ENCODE results near the gene FOXD4L3.
"Not testable (repeated sequence)": the region's sequence is repeated elsewhere in the genome, so short reads cannot be mapped to it uniquely, and the experiment has no call there.

Gene FOXD4L3

DNA sequence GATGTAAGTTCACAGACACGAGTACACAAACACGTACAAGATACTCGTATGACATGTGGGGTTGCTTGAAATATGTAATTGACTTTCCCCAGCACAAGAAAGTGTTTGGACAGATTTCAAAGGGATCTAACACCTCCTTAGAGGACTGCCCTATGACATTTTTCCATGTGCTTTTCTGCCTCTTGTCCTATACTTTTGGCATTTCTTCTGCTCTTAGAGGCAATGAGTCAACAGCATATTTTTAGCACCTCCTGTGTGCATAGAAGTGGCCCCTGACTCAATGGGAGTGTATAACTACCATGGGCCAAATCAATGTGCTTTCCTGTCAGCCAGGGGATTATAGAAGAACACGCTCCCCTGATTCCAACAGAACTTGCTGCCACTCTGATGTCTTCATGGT is 49.0 kb downstream of the FOXD4L3 start:
- DNase-seq, result not testable (repeated sequence)

Measured in NCI-H1105 treated with DMSO at 0.1 percent for 48 hours (cell line).